A549 (cell line): Measurements from ENCODE around the gene ZNF446.

ENCODE experiments used
- CTCF ChIP-seq: fragments of >200 bp; sonication (Bioruptor Twin); formaldehyde crosslinking; IDR thresholded peaks from 3 replicates; pipeline ENCODE4 v1.5.1; 2016
- ELK1 ChIP-seq: fragments of 150-350 bp; IDR thresholded peaks from 2 replicates; pipeline ENCODE4 v1.6.1; 2014; ENCODE audit warnings: low read depth, mild to moderate bottlenecking, low read length
- POLR2A ChIP-seq: IDR thresholded peaks from 2 replicates; pipeline ENCODE4 v1.6.1; 2012; ENCODE audit warnings: mild to moderate bottlenecking, low read length
- RFX5 ChIP-seq: fragments of 450-650 bp; IDR thresholded peaks from 2 replicates; pipeline ENCODE4 v1.7.1; 2014; ENCODE audit warnings: antibody characterized with exemption, mild to moderate bottlenecking, moderate library complexity
- TFCP2L1 ChIP-seq: fragments of 250-450 bp; sonication (Bioruptor Pico); IDR thresholded peaks from 2 replicates; pipeline ENCODE4 v1.5.0; 2021; ENCODE audit warnings: mild to moderate bottlenecking
- ZFP36 ChIP-seq: fragments of 450-650 bp; IDR thresholded peaks from 2 replicates; pipeline ENCODE4 v1.6.1; 2014; ENCODE audit warnings: borderline replicate concordance; ENCODE audit not compliant: partially characterized antibody

GRCh38 chr19:58515259-58515658, 39.1 kb downstream of the ZNF446 start:
- TF ChIP-seq RFX5 = no peak
- no peak for TF ChIP-seq ELK1
- TF ChIP-seq CTCF = no peak
- TF ChIP-seq POLR2A = no peak
- no peak for TF ChIP-seq TFCP2L1 (CRISPR knock-in tag)
- TF ChIP-seq ZFP36 = no peak
